Nephron progenitor cell (in vitro differentiated cells): ENCODE data around the gene MAPKAP1.

ENCODE experiments used
- DNase-seq: peaks from one replicate; pipeline ENCODE4 v3.0.0; 2021
- H3K27ac Mint-ChIP-seq: 2 replicates; pipeline ENCODE4 v1.8.0; 2021; ENCODE audit warnings: mild to moderate bottlenecking, moderate library complexity, mixed read lengths
- H3K27me3 Mint-ChIP-seq: 2 replicates; pipeline ENCODE4 v1.8.0; 2021; ENCODE audit warnings: mild to moderate bottlenecking, low read depth, mixed read lengths; ENCODE audit not compliant: poor library complexity
- H3K36me3 Mint-ChIP-seq: 2 replicates; pipeline ENCODE4 v1.8.0; 2021; ENCODE audit warnings: low read depth, mixed read lengths
- H3K4me1 Mint-ChIP-seq: 2 replicates; pipeline ENCODE4 v1.8.0; 2021; ENCODE audit warnings: mixed read lengths
- H3K4me3 Mint-ChIP-seq: 2 replicates; pipeline ENCODE4 v1.8.0; 2021; ENCODE audit warnings: mild to moderate bottlenecking, moderate library complexity, mixed read lengths
- H3K9me3 Mint-ChIP-seq: 2 replicates; pipeline ENCODE4 v1.8.0; 2021; ENCODE audit warnings: mild to moderate bottlenecking, moderate library complexity, mixed read lengths
- TF ChIP-seq, protein P1 (sequence below): fragments of 200-600 bp; sonication (generic); IDR thresholded peaks from 2 replicates; pipeline ENCODE4 v1.5.0; 2021; ENCODE audit warnings: antibody characterized with exemption

Gene MAPKAP1

DNA sequence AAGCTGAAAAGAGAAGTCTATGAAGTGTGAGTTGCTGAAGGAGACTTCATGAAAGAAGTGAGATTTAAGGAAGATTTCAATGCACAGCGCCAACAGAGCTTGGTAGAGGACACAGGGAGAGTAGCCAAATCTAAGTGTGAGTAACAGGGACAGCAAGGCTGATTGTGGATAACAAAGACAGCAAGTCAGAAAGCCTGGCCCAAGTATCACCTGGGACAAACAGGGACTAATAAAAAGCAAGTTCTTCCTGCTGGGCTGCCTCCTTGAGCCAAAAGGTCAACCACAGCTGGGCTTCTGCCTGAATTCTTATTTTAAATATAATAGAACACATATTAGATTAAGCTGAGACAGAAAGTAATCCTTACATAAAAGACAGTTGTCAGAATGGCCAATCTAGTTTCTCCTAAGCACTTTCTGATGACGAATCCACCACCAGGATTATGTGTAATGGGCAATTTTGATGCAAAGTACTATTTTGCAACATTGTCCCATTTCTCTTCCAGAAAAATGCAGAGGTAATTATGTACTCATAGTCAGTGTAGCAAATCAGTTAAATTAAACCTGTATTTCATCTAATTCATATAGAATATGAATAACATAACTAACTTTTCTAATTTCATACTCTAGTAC lies 73.8 kb downstream of the MAPKAP1 start:
- DNase-seq: no peak
- Mint-ChIP-seq H3K9me3 (no peaks in the 10 kb centered on the region), H3K27me3 (peaks cover 5% of the 10 kb centered on the region), H3K4me1 (peaks cover 26% of the 10 kb centered on the region), H3K36me3 (no peaks in the 10 kb centered on the region), H3K27ac (no peak overlapping the region), H3K4me3 (no peak overlapping the region)
- TF ChIP-seq, protein P1, sequence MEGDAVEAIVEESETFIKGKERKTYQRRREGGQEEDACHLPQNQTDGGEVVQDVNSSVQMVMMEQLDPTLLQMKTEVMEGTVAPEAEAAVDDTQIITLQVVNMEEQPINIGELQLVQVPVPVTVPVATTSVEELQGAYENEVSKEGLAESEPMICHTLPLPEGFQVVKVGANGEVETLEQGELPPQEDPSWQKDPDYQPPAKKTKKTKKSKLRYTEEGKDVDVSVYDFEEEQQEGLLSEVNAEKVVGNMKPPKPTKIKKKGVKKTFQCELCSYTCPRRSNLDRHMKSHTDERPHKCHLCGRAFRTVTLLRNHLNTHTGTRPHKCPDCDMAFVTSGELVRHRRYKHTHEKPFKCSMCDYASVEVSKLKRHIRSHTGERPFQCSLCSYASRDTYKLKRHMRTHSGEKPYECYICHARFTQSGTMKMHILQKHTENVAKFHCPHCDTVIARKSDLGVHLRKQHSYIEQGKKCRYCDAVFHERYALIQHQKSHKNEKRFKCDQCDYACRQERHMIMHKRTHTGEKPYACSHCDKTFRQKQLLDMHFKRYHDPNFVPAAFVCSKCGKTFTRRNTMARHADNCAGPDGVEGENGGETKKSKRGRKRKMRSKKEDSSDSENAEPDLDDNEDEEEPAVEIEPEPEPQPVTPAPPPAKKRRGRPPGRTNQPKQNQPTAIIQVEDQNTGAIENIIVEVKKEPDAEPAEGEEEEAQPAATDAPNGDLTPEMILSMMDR: no peak

DNA sequence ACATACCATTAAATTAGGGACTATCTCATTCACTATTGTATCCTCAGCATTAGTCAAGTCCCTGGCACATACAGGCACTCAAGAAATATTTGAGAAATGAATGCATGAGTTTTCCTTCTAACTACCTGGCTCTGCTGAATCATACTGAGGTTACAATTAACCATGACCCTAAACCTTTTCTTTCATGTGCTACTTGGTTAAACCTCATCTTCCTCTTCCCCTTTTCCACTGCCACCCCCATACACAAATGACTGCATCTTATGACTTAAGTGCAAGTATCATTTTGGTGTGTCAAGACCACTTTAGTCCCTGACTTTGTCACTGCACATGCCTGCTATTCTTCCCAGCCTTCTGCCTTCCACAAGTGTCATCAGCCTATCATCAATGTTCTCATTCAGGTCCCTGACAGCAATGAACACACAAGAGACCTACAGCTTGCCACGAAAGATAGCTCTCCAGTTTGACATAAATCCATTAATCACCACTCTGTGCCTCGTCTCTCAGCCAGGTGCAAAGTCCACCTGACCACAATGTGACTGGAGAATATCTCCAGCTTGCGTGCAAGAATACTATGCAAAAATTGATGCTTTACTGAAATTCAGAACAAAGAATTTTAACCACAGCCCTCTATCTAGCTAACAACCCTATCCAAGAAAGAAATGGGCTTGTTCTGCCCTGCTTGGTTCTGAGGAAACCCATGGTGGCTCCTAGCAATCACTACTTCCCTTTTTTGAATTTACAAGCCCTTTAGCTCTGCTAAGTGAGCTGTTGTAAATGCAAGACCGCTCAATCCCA lies 74.5 kb downstream of the MAPKAP1 start:
- Mint-ChIP-seq H3K27me3 (peaks cover under 1% of the 10 kb centered on the region), H3K4me3 (no peak overlapping the region), H3K4me1 (peaks cover 23% of the 10 kb centered on the region), H3K27ac (no peak overlapping the region), H3K36me3 (no peaks in the 10 kb centered on the region), H3K9me3 (no peaks in the 10 kb centered on the region)
- TF ChIP-seq, protein P1: no peak
- no peak for DNase-seq

DNA sequence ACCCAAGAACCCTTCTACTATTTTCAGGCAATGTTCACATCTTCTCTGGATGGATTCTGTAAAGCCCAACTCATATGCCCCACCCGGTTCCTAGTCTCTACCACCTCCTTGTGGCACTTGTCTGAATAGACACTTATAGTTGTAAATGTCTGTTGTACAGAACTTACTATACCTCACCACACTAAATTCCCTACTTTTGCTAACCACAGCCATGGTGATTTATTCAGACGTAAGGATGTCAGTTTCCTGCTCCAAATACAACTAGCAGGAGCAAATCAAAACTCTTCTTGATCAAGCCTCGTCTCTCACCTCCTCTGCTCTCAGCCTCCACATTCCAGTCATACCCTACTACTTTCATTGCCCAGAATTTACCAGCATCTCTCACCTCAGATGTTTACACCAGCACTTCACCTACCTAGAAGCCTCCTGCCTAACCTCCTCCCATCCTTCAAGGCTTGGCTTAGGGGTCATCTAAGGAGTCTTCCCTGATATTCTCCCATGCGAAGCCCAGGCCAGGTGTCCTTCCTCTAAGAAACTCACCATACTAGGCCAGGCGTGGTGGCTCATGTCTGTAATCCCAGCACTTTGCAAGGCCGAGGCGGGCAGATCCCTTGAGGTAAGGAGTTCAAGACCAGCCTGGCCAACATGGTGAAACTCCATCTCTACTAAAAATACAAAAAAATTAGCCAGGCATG lies 75.5 kb downstream of the MAPKAP1 start:
- Mint-ChIP-seq H3K4me1 (peaks cover 23% of the 10 kb centered on the region), H3K36me3 (no peaks in the 10 kb centered on the region), H3K27ac (no peak overlapping the region), H3K4me3 (no peak overlapping the region), H3K9me3 (no peaks in the 10 kb centered on the region), H3K27me3 (no peaks in the 10 kb centered on the region)
- TF ChIP-seq, protein P1: peak; percentile 34
- no peak for DNase-seq

DNA sequence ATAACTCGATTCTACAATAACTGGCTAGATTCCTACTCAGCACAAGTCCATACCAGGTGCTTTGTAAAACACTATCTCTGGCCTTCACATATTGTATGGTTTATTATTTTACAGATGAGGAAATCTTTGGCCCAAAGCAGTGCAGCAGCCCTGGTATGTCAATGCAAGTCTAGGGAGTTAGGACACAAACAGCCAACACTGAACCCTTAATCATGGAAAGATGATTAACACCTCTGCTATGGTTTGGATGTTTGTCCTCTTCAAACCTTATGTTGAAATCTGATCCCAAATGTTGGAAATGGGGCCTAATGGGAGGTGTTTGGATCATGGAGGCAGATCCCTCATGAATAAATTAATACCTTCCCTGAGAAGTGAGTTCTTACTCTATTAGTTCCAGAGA lies 76.6 kb downstream of the MAPKAP1 start:
- no peak overlapping the region for H3K27ac Mint-ChIP-seq
- TF ChIP-seq, protein P1: no peak
- peaks cover 6% of the 10 kb centered on the region for H3K36me3 Mint-ChIP-seq
- DNase-seq: no peak
- no peaks in the 10 kb centered on the region for H3K27me3 Mint-ChIP-seq
- peaks cover 18% of the 10 kb centered on the region for H3K4me1 Mint-ChIP-seq
- peaks cover 5% of the 10 kb centered on the region for H3K9me3 Mint-ChIP-seq
- H3K4me3 Mint-ChIP-seq: no peak overlapping the region

DNA sequence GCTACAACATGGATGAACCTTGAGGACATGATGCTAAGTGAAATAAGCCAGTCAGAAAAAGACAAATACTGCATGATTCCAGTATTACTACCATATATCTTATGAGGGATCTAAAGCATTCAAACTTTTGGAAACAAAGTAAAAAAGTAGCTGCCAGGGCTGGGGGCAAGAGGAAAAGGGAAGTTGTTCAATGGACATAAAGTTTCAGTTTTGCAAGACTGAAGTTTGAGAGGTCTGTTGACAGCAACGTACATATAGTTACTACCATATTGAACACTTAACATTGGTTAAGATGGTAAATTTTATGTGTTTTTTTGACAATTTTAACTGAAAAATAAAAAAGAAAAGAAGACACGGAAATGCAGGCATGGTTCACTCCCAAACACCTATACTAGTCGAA lies 77.6 kb downstream of the MAPKAP1 start:
- Mint-ChIP-seq H3K36me3 (peaks cover 7% of the 10 kb centered on the region), H3K9me3 (peaks cover 8% of the 10 kb centered on the region), H3K27ac (no peak overlapping the region), H3K4me1 (peaks cover 18% of the 10 kb centered on the region), H3K27me3 (no peaks in the 10 kb centered on the region), H3K4me3 (no peak overlapping the region)
- TF ChIP-seq, protein P1: no peak
- no peak for DNase-seq
